ENCODE data around the gene CERS6. TPM values are rescaled to one million over a fixed set of nuclear protein-coding genes. Genes with fewer than 3 reads are reported as not detected.

CERS6 gene
- total and polyA plus RNA-seq, 8 donors = 18.8 to 24.5 (median 22.1) TPM

DNA sequence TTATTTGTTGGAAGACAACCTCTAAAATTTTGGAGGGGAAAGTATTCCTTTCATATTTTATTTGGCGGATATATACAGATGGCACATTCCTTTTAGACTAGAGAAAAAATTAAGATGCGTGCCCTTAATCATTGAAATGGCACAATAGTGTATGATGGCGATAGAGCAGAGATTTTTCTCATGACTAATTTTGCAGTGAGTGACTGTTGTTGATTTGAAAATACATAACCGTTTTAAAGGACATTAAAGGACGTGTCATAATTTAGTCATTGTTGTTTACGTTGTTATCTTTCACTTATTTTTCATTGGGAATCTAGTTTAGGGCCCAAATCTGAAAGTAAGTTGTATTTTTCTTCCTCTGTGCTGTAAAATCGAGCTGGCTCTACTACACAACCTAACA is 61.7 kb downstream of the CERS6 start:
- H3K27ac ChIP-seq = no peak overlapping the region
- H3K4me3 ChIP-seq = no peak overlapping the region
- intact Hi-C loops (cut with DNase I) = no loop called here
- no peaks in the 10 kb centered on the region for H3K9me3 ChIP-seq
- DNase-seq = no peak
- TF ChIP-seq, protein P1, sequence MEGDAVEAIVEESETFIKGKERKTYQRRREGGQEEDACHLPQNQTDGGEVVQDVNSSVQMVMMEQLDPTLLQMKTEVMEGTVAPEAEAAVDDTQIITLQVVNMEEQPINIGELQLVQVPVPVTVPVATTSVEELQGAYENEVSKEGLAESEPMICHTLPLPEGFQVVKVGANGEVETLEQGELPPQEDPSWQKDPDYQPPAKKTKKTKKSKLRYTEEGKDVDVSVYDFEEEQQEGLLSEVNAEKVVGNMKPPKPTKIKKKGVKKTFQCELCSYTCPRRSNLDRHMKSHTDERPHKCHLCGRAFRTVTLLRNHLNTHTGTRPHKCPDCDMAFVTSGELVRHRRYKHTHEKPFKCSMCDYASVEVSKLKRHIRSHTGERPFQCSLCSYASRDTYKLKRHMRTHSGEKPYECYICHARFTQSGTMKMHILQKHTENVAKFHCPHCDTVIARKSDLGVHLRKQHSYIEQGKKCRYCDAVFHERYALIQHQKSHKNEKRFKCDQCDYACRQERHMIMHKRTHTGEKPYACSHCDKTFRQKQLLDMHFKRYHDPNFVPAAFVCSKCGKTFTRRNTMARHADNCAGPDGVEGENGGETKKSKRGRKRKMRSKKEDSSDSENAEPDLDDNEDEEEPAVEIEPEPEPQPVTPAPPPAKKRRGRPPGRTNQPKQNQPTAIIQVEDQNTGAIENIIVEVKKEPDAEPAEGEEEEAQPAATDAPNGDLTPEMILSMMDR (IDR thresholded peaks at IDR 0.05) = no peak
- H3K4me1 ChIP-seq = peaks cover 0 to 16% of the 10 kb centered on the region in 2 donors
- no peaks in the 10 kb centered on the region for H3K36me3 ChIP-seq
- no peak for ATAC-seq
- no peaks in the 10 kb centered on the region for H3K27me3 ChIP-seq

DNA sequence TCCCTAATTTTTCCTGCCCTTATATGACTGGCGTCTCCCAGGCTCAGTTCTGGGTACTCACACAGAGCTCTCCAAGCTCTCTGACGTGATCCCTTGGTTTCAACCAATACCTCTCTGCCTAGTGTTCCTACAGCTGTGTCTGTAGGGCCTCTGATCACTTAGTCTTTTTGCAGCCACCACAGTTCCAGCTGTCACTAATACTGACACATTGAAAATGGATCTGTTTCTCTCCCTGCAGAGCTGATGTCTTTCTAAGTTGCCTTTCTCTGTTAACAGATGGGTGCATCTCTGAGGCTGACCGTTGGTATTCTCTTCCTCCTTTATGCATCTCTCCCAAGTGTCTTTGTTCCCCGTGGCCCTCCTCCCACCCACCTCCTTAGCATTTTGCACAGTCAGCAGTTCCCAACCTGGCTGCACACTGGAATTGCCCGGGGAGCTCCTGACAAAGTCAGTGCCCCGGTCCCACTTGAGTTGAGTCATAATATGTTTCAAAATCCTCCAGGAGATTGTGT is 62.5 kb downstream of the CERS6 start:
- DNase-seq (no peak), ATAC-seq (peak; percentile 32)
- TF ChIP-seq, protein P1 (IDR thresholded peaks at IDR 0.05) = no peak
- Histone ChIP-seq H3K4me3 (no peak overlapping the region), H3K27ac (no peak overlapping the region), H3K4me1 (peaks cover 0 to 16% of the 10 kb centered on the region in 2 donors), H3K36me3 (no peaks in the 10 kb centered on the region), H3K9me3 (no peaks in the 10 kb centered on the region), H3K27me3 (no peaks in the 10 kb centered on the region)
- intact Hi-C loops (cut with DNase I) = no loop called here

DNA sequence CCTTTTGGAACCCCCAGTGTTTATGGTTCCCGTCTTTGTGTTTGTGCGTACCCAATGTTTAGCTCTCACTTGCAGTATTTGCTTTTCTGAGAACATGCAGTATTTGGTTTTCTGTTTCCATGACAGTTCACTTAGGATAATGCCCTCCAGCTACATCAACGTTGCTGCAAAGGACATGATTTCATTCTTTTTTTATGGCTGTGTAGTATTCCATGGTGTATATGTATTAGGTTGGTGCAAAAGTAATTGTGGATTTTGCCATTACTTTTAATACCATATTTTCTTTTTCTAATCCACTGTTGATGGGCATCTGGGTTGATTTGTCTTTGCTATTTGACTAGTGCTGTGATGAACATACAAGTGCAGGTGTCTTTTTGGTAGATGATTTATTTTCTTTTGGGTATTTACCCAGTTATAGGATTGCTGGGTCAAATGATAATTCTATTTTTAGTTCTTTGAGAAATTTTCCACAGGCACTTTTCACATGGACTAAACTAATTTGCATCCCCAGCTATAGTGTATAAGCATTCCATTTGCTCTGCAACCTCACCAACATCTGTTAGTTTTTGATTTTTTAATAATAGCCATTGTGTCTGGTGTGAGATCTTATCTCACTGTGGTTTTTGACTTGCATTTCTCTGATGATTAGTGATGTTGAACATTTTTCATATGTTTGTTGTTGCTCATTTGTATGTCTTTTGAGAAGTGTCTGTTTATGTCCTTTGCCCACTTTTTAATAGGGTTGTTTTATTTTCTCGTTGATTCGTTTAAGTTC is 63.6 kb downstream of the CERS6 start:
- H3K27me3 ChIP-seq = no peaks in the 10 kb centered on the region
- H3K27ac ChIP-seq = no peak overlapping the region
- TF ChIP-seq, protein P1 (IDR thresholded peaks at IDR 0.05) = no peak
- intact Hi-C loops (cut with DNase I) = no loop called here
- no peaks in the 10 kb centered on the region for H3K36me3 ChIP-seq
- H3K9me3 ChIP-seq = no peaks in the 10 kb centered on the region
- no peak overlapping the region for H3K4me3 ChIP-seq
- DNase-seq (no peak), ATAC-seq (no peak)
- peaks cover 0 to 16% of the 10 kb centered on the region in 2 donors for H3K4me1 ChIP-seq

DNA sequence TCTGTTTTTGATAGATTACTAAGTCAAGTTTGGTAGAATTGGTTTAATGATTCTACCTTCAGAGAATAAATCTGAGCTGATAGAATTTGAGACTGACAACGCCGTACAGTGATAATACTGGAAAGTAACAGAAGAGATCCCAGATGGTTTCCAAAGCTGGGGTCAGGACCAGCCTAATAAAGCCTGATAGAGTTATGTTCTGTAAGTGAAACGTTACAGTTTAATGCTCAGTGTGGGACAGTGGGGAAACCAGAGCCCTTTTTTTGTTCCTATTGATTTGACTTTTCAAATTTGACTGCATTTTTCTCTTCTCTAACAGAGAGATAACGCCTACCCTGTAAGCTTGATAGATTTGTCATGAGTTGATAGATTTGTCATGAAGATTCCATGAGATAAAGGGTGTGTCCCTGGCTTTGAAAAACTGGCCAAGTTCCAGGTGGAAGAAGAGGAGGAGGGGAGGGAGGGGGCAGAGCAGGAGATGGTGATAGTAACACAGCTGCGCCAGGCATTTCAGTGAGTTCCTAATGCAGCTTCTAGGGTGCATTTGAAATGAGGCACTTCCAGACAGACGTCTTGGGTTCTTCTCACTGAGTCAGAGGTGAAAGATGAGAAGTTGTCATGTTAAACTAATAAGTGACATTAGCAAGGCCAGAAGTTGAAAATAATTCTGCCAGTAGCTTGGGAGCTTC is 65.1 kb downstream of the CERS6 start:
- Histone ChIP-seq H3K27ac (no peak overlapping the region), H3K27me3 (no peaks in the 10 kb centered on the region)
- ATAC-seq = peak; percentile 22

More for the DNA sequence above, 65.1 kb downstream of the CERS6 start:
- TF ChIP-seq, protein P1 (IDR thresholded peaks at IDR 0.05) = no peak
- Histone ChIP-seq H3K36me3 (no peaks in the 10 kb centered on the region), H3K4me3 (no peak overlapping the region), H3K9me3 (no peaks in the 10 kb centered on the region), H3K4me1 (peaks cover 0 to 16% of the 10 kb centered on the region in 2 donors)
- intact Hi-C loops (cut with DNase I) = no loop called here
- DNase-seq = no peak
